Uterus (tissue), 4 donors: ENCODE results near the gene PLIN5. TPM values are rescaled to one million over a fixed set of nuclear protein-coding genes. Genes with fewer than 3 reads are reported as not detected.
"Not testable (repeated sequence)": the region's sequence is repeated elsewhere in the genome, so short reads cannot be mapped to it uniquely, and the experiment has no call there.

Source experiments
- DNase-seq, 2 donors: peaks; one replicate each; pipeline ENCODE4 v3.0.0-alpha.2; 2019 to 2020
- H3K27ac ChIP-seq, 2 donors: fragments of 200-600 bp; sonication (generic); 1 replicate in 1 of 2; 2 replicates in 1 of 2; pipeline ENCODE4 v1.5.1; 2016 to 2018
- H3K27me3 ChIP-seq, 2 donors: fragments of 200-600 bp; sonication (generic); one replicate each; pipeline ENCODE4 v1.5.1; 2018 to 2019; ENCODE audit warnings: control low read depth in 1 of 2
- H3K36me3 ChIP-seq, 2 donors: fragments of 200-600 bp; sonication (generic); one replicate each; pipeline ENCODE4 v1.5.1; 2019; ENCODE audit warnings: control low read depth in 1 of 2
- H3K4me1 ChIP-seq, 2 donors: fragments of 200-600 bp; sonication (generic); one replicate each; pipeline ENCODE4 v1.5.1; 2018 to 2019; ENCODE audit warnings: control low read depth in 1 of 2
- H3K4me3 ChIP-seq, 2 donors: fragments of 200-600 bp; sonication (generic); 1 replicate in 1 of 2; 2 replicates in 1 of 2; pipeline ENCODE4 v1.5.1; 2018 to 2019; ENCODE audit warnings: mild to moderate bottlenecking in 1 of 2
- H3K9me3 ChIP-seq, 2 donors: fragments of 200-600 bp; sonication (generic); one replicate each; pipeline ENCODE4 v1.5.1; 2019; ENCODE audit warnings: control low read depth in 1 of 2
- POLR2A ChIP-seq, 2 donors: fragments of 450-650 bp; IDR thresholded peaks; one replicate each; pipeline ENCODE4 v1.6.1; 2016; ENCODE audit warnings: antibody characterized with exemption in 2 of 2, mild to moderate bottlenecking in 1 of 2, moderate library complexity in 1 of 2
- intact Hi-C: fragments of 100-400 bp; cut with DNase I; formaldehyde crosslinking; loops from one replicate; pipeline ENCODE4 v1.15.1; 2023; ENCODE audit warnings: low total_unique reads
- total RNA-seq, 4 donors: library from RNA; depleted of rRNA in 3 of 4; stranded (reverse); fragments of >200 nt in 3 of 4; gene quantifications; one replicate each; pipeline versions ENCODE4 v1.1.0 to v1.2.4, GENCODE V29; 2014 to 2023
- TF ChIP-seq, protein P1 (sequence below), 4 experiments: fragments of 200-600 bp in 2 of 4; fragments of 450-650 bp in 2 of 4; sonication (generic) in 2 of 4; IDR thresholded peaks; one replicate each; pipeline ENCODE4 v1.5.1; 2016 to 2019; ENCODE audit warnings: antibody characterized with exemption in 4 of 4, mild to moderate bottlenecking in 2 of 4, moderate library complexity in 1 of 4
- donor health status: DM: yes; HTN: yes; CAD: no.

PLIN5 gene
- total RNA-seq, 4 donors from 2014 or later, result 1.5 to 11.1 (median 3.0) TPM

- Histone ChIP-seq H3K9me3 (no peaks in the 10 kb centered on the region), H3K27me3 (no peaks in the 10 kb centered on the region), H3K27ac (no peak overlapping the region), H3K4me1 (no peaks in the 10 kb centered on the region), H3K4me3 (no peak overlapping the region), H3K36me3 (no peaks in the 10 kb centered on the region)
- DNase-seq, result no peak
- intact Hi-C loops, result no loop called here
- TF ChIP-seq, protein P1, sequence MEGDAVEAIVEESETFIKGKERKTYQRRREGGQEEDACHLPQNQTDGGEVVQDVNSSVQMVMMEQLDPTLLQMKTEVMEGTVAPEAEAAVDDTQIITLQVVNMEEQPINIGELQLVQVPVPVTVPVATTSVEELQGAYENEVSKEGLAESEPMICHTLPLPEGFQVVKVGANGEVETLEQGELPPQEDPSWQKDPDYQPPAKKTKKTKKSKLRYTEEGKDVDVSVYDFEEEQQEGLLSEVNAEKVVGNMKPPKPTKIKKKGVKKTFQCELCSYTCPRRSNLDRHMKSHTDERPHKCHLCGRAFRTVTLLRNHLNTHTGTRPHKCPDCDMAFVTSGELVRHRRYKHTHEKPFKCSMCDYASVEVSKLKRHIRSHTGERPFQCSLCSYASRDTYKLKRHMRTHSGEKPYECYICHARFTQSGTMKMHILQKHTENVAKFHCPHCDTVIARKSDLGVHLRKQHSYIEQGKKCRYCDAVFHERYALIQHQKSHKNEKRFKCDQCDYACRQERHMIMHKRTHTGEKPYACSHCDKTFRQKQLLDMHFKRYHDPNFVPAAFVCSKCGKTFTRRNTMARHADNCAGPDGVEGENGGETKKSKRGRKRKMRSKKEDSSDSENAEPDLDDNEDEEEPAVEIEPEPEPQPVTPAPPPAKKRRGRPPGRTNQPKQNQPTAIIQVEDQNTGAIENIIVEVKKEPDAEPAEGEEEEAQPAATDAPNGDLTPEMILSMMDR (IDR thresholded peaks at IDR 0.05), result no peak
- TF ChIP-seq POLR2A (IDR thresholded peaks at IDR 0.05), result no peak
Observed at GRCh38 chr19:4529924-4530522, 5.0 kb downstream of the PLIN5 start.

DNA sequence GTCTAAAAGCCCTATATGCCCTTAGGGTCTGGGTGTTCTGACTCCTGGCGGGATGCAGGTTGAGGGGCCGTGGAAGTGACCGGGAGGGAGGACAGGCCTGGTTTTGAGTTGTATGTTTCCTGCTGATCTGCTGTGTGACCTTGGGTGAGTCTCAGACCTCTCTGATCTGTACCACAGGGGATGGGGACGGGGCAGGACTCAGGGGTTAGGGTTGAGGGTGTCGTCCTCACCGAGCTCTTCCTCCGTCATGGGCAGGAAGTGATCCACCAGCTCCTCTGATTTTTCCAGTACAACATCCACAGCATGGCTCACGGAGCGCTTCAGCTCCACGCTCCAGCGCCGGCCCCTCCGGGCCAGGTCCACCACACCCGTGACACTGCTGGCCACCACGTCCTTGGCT lies 6.2 kb downstream of the PLIN5 start:
- intact Hi-C loops, result no loop called here
- H3K4me1 ChIP-seq, result no peaks in the 10 kb centered on the region
- H3K27ac ChIP-seq, result no peak overlapping the region
- no peaks in the 10 kb centered on the region for H3K36me3 ChIP-seq
- H3K27me3 ChIP-seq, result no peaks in the 10 kb centered on the region
- H3K9me3 ChIP-seq, result no peaks in the 10 kb centered on the region
- no peak overlapping the region for H3K4me3 ChIP-seq
- TF ChIP-seq, protein P1 (IDR thresholded peaks at IDR 0.05), result no peak
- TF ChIP-seq POLR2A (IDR thresholded peaks at IDR 0.05), result no peak
- no peak for DNase-seq

DNA sequence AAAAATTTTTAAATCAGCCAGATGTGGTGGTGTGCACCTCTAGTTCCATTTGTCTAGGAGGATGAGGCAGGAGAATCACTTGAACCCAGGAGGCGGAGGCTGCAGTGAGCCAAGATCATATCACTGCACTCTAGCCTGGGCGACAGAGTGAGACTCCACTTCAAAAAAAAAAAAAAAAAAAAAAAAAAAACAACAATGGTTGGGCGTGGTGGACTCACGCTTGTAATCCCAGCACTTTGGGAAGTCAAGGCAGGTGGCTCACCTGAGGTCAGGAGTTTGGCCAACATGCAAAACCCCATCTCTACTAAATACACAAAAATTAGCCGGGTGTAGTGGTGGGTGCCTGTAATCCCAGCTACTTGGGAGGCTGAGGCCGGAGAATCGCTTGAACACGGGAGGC lies 7.6 kb downstream of the PLIN5 start:
- H3K4me1 ChIP-seq, intact Hi-C loops, H3K4me3 ChIP-seq, H3K27me3 ChIP-seq, H3K36me3 ChIP-seq, DNase-seq, H3K9me3 ChIP-seq, H3K27ac ChIP-seq: not testable (repeated sequence)

DNA sequence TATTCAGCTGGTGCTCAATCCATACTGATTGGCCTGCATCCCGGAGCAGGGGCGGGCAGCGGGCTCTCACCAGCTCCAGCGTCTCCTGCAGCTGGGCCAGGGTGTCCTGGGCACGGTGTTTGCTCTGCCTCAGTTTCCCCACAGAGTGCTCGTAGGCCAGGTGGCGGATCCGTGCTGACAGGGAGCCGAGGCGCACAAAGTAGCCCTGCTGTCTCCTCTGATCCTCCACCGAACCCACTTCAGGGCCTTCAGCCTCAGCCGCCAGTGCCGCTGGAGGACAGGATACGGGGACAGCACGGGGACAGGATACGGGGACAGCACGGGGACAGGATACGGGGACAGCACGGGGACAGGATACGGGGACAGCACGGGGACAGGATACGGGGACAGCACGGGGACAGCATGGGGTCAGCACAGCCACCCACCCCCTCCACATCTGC lies 9.4 kb downstream of the PLIN5 start:
- H3K4me3 ChIP-seq, result no peak overlapping the region
- no peak for DNase-seq
- no peaks in the 10 kb centered on the region for H3K9me3 ChIP-seq
- intact Hi-C loops, result no loop called here
- H3K27me3 ChIP-seq, result no peaks in the 10 kb centered on the region
- no peak for TF ChIP-seq POLR2A (IDR thresholded peaks at IDR 0.05)
- TF ChIP-seq, protein P1 (IDR thresholded peaks at IDR 0.05), result no peak
- H3K4me1 ChIP-seq, result no peaks in the 10 kb centered on the region
- no peaks in the 10 kb centered on the region for H3K36me3 ChIP-seq
- no peak overlapping the region for H3K27ac ChIP-seq

- DNase-seq, result peak in 1 of 2 donors; percentile 44
- Histone ChIP-seq H3K36me3 (no peaks in the 10 kb centered on the region), H3K9me3 (no peaks in the 10 kb centered on the region), H3K27ac (no peak overlapping the region), H3K27me3 (no peaks in the 10 kb centered on the region), H3K4me3 (no peak overlapping the region), H3K4me1 (no peaks in the 10 kb centered on the region)
- intact Hi-C loops, result no loop called here
- TF ChIP-seq, protein P1 (IDR thresholded peaks at IDR 0.05), result peak; percentile 50 to 56 (median 52)
- no peak for TF ChIP-seq POLR2A (IDR thresholded peaks at IDR 0.05)
Observed at GRCh38 chr19:4524808-4525562, 10.0 kb downstream of the PLIN5 start.
